Natural killer cell (primary cell): Measurements from ENCODE around the gene PLD2. TPM values are rescaled to one million over a fixed set of nuclear protein-coding genes. Genes with fewer than 3 reads are reported as not detected.
"Not testable (repeated sequence)": the region's sequence is repeated elsewhere in the genome, so short reads cannot be mapped to it uniquely, and the experiment has no call there.

Experiments
- ATAC-seq, 3 donors: fragments of 150-1000 bp in 2 of 3; fragments of 200-7000 bp in 1 of 3; cut with Tn5 transposase; 1 replicate in 1 of 3; 2 replicates in 2 of 3; pipeline ENCODE4 v1.10.0; 2021; ENCODE audit warnings: mild to moderate bottlenecking in 2 of 3, moderate library complexity in 2 of 3
- DNase-seq, 2 donors: peaks; one replicate each; pipeline versions ENCODE4 v3.0.0 to v3.0.0-alpha.2; 2013 to 2021; ENCODE audit warnings: mixed read lengths in 1 of 2
- H3K27ac ChIP-seq: one replicate; pipeline ENCODE4 v1.5.1; 2013; ENCODE audit warnings: mild to moderate bottlenecking, low read length
- H3K27me3 ChIP-seq: one replicate; pipeline ENCODE4 v1.6.1; 2013; ENCODE audit warnings: low read length; ENCODE audit not compliant: control insufficient read depth, insufficient read depth
- H3K36me3 ChIP-seq: one replicate; pipeline ENCODE4 v1.6.1; 2013; ENCODE audit warnings: low read length; ENCODE audit not compliant: control insufficient read depth, insufficient read depth
- H3K4me1 ChIP-seq: one replicate; pipeline ENCODE4 v1.6.1; 2013; ENCODE audit warnings: low read length; ENCODE audit not compliant: control insufficient read depth, insufficient read depth
- H3K4me3 ChIP-seq: one replicate; pipeline ENCODE4 v1.5.1; 2013; ENCODE audit warnings: low read length
- H3K9me3 ChIP-seq: one replicate; pipeline ENCODE4 v1.6.1; 2013; ENCODE audit warnings: low read length; ENCODE audit not compliant: control insufficient read depth, insufficient read depth
- H3K27ac Mint-ChIP-seq, 2 donors: one replicate each; pipeline ENCODE4 v1.8.0; 2022; ENCODE audit warnings: mild to moderate bottlenecking in 2 of 2, mixed read lengths in 2 of 2, moderate library complexity in 1 of 2
- H3K27me3 Mint-ChIP-seq, 2 donors: one replicate each; pipeline ENCODE4 v1.8.0; 2022; ENCODE audit warnings: low read depth in 2 of 2, mixed read lengths in 2 of 2
- H3K36me3 Mint-ChIP-seq: one replicate; pipeline ENCODE4 v1.8.0; 2022; ENCODE audit warnings: mixed read lengths
- H3K4me1 Mint-ChIP-seq, 2 donors: one replicate each; pipeline ENCODE4 v1.8.0; 2022; ENCODE audit warnings: mixed read lengths in 2 of 2
- H3K4me3 Mint-ChIP-seq: one replicate; pipeline ENCODE4 v1.8.0; 2022; ENCODE audit warnings: mild to moderate bottlenecking, moderate library complexity, mixed read lengths
- H3K9me3 Mint-ChIP-seq, 2 donors: one replicate each; pipeline ENCODE4 v1.8.0; 2022; ENCODE audit warnings: mixed read lengths in 2 of 2
- CTCF ChIP-seq: fragments of 200-600 bp; IDR thresholded peaks from one replicate; pipeline ENCODE4 v1.8.0; 2022; ENCODE audit warnings: antibody characterized with exemption
- WGBS: methylation state at CpG from one replicate; pipeline ENCODE4 v1.1.7; 2013; ENCODE audit warnings: missing lambda C conversion rate; ENCODE audit not compliant: insufficient coverage; 5-methylcytosine and 5-hydroxymethylcytosine counted together
- intact Hi-C: fragments of 100-400 bp; cut with micrococcal nuclease; formaldehyde crosslinking; loops from one replicate; pipeline ENCODE4 v1.14.2; 2022
- total RNA-seq, 4 donors: library from RNA; stranded (reverse); fragments of 120-200 nt in 1 of 4; gene quantifications; one replicate each; pipeline versions ENCODE4 v1.2.3 to v1.2.4, GENCODE V29; 2013 to 2022

The PLD2 gene
- total RNA-seq, 3 donors from 2014 or later (not counting 1 experiment from before 2014, with no cell fraction given), result 20.8 to 22.7 (median 21.3) TPM

DNA sequence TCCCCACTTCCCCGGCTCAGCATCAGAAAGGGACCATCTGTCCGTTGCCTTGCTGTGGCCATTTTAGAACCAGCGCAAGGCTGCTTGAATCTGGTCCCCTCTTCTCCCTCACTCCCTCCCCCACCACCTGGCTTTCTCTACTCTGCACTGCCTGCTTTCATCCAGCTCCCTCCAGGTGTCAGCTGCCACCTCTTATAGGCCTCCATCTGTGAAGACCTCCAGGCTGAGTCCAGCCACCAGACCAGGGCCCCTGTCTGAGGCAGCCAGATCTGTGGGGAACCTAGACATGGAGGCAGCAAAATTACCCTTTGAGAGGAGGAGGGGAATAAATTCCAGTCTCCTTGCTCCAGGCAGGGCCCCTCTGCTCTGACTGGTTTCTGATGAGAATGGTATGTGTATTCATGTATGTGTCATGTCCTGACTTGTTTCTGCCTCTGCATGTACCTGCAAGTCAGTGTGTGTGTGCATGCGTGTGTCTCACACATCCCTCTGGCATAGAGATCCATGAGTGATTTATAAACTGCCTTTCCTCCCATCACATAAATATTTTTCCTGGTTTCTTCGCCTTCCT is 47.2 kb downstream of the PLD2 start:
- intact Hi-C loops, result loop anchor here (5.0 kb wide), 1 partner anchor 328 kb away; no protein-coding TSS in a partner anchor
- no peaks in the 10 kb centered on the region for H3K36me3 ChIP-seq
- Mint-ChIP-seq H3K36me3 (no peaks in the 10 kb centered on the region), H3K4me1 (peaks cover 41 to 58% of the 10 kb centered on the region in 2 donors), H3K9me3 (peaks cover 5% of the 10 kb centered on the region in 2 donors), H3K4me3 (no peak overlapping the region), H3K27ac (peak overlapping the region; percentile 24 to 66), H3K27me3 (peaks cover 0 to 2% of the 10 kb centered on the region in 2 donors)
- peaks cover 19% of the 10 kb centered on the region for H3K4me1 ChIP-seq
- no peak for DNase-seq
- H3K27ac ChIP-seq, result no peak overlapping the region
- WGBS, result 97% methylated on average over 5 of the region's 5 CpGs
- H3K4me3 ChIP-seq, result no peak overlapping the region
- no peaks in the 10 kb centered on the region for H3K27me3 ChIP-seq
- no peak for ATAC-seq
- TF ChIP-seq CTCF, result no peak
- H3K9me3 ChIP-seq, result peaks cover 11% of the 10 kb centered on the region

- H3K27me3 Mint-ChIP-seq, result no peaks in the 10 kb centered on the region
- Histone ChIP-seq H3K36me3 (peaks cover 3% of the 10 kb centered on the region), H3K27me3 (no peaks in the 10 kb centered on the region), H3K4me3 (no peak overlapping the region), H3K4me1 (peaks cover 18% of the 10 kb centered on the region), H3K9me3 (peaks cover 11% of the 10 kb centered on the region), H3K27ac (no peak overlapping the region)
- DNase-seq, result no peak
- no peak for TF ChIP-seq CTCF
- peaks cover 5% of the 10 kb centered on the region in 2 donors for H3K9me3 Mint-ChIP-seq
- no peak overlapping the region for H3K4me3 Mint-ChIP-seq
- H3K36me3 Mint-ChIP-seq, result no peaks in the 10 kb centered on the region
- H3K4me1 Mint-ChIP-seq, result peaks cover 30 to 45% of the 10 kb centered on the region in 2 donors
- 95% methylated on average over 15 of the region's 17 CpGs for WGBS
- peak overlapping the region in 1 of 2 donors; percentile 36 for H3K27ac Mint-ChIP-seq
- no peak for ATAC-seq
- intact Hi-C loops, result no loop called here
These were observed 49.5 kb downstream of the PLD2 start for GRCh38 chr17:4856271-4856936.

DNA sequence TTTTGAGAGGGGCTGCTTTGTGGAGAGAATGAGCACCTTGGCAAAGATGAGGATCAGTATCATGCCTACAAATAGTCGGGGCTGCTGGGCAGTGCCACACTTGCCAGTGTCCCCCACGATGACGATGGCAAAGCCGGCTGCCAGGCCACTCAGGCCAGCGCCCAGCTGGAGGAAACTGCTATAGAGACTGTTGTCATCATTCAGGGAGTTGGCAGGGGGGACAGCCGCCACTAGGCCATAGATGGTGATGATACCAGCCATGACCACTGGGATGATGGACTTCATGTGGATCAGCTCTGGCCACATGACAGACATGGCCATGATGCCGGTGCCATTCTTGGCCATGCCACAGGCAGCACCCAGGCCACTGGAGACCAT is 50.0 kb downstream of the PLD2 start:
- Histone ChIP-seq H3K9me3 (peaks cover 11% of the 10 kb centered on the region), H3K4me1 (peaks cover 13% of the 10 kb centered on the region), H3K27me3 (no peaks in the 10 kb centered on the region), H3K4me3 (no peak overlapping the region), H3K36me3 (peaks cover 6% of the 10 kb centered on the region), H3K27ac (no peak overlapping the region)
- TF ChIP-seq CTCF, result no peak
- no peak for DNase-seq
- Mint-ChIP-seq H3K27me3 (no peaks in the 10 kb centered on the region), H3K9me3 (peaks cover 4% of the 10 kb centered on the region in 2 donors), H3K4me3 (no peak overlapping the region), H3K36me3 (no peaks in the 10 kb centered on the region), H3K27ac (no peak overlapping the region), H3K4me1 (peaks cover 28 to 43% of the 10 kb centered on the region in 2 donors)
- intact Hi-C loops, result no loop called here
- no peak for ATAC-seq
- WGBS, result 97% methylated on average over 7 of the region's 7 CpGs

- H3K9me3 Mint-ChIP-seq, intact Hi-C loops, ATAC-seq, H3K27me3 Mint-ChIP-seq, DNase-seq, H3K27ac Mint-ChIP-seq, H3K36me3 ChIP-seq, H3K27ac ChIP-seq, H3K4me3 ChIP-seq, H3K9me3 ChIP-seq, H3K36me3 Mint-ChIP-seq, H3K27me3 ChIP-seq, H3K4me3 Mint-ChIP-seq: not testable (repeated sequence)
- WGBS, result over 99% methylated on average over 5 of the region's 7 CpGs
- peaks cover 10% of the 10 kb centered on the region for H3K4me1 ChIP-seq
- H3K4me1 Mint-ChIP-seq, result peaks cover 26 to 41% of the 10 kb centered on the region in 2 donors
These were observed 50.4 kb downstream of the PLD2 start for GRCh38 chr17:4857347-4857746.
